Measurements from ENCODE around the gene SCGB1C2.

- no peak for TF ChIP-seq POLR2A (IDR thresholded peaks at IDR 0.05)
- no peak for TF ChIP-seq CTCF (IDR thresholded peaks at IDR 0.05)
Observed at GRCh38 chr17:158379-158778, 21.0 kb downstream of the SCGB1C2 start.
